ACC112 (cell line): ENCODE results near the gene LRRK1.

Source experiments
- H2AFZ ChIP-seq: fragments of 200-600 bp; sonication (generic); one replicate; pipeline ENCODE4 v1.6.0; 2017; ENCODE audit warnings: antibody characterized with exemption, low read length; ENCODE audit not compliant: unreplicated experiment
- H3K27ac ChIP-seq: fragments of 200-600 bp; sonication (generic); 2 replicates; pipeline ENCODE4 v1.5.1; 2014; ENCODE audit warnings: low read depth, mild to moderate bottlenecking, antibody characterized with exemption, low read length, moderate library complexity
- H3K27me3 ChIP-seq: fragments of 200-600 bp; sonication (generic); 2 replicates; pipeline ENCODE4 v1.6.1; 2014; ENCODE audit warnings: mild to moderate bottlenecking, antibody characterized with exemption, low read length, moderate library complexity, mixed read lengths; ENCODE audit not compliant: insufficient read depth
- H3K36me3 ChIP-seq: fragments of 200-600 bp; sonication (generic); 2 replicates; pipeline ENCODE4 v1.6.1; 2016; ENCODE audit warnings: mild to moderate bottlenecking, antibody characterized with exemption, low read length, moderate library complexity, mixed read lengths; ENCODE audit not compliant: insufficient read depth
- H3K4me1 ChIP-seq: fragments of 200-600 bp; sonication (generic); one replicate; pipeline ENCODE4 v1.6.1; 2016; ENCODE audit warnings: low read length, mixed read lengths; ENCODE audit not compliant: insufficient read depth, unreplicated experiment, control insufficient read depth
- H3K4me3 ChIP-seq: fragments of 200-600 bp; sonication (generic); 2 replicates; pipeline ENCODE4 v1.5.1; 2014; ENCODE audit warnings: mild to moderate bottlenecking, low read depth, low read length
- H3K79me2 ChIP-seq: fragments of 200-600 bp; sonication (generic); one replicate; pipeline ENCODE4 v1.6.0; 2016; ENCODE audit warnings: low read length; ENCODE audit not compliant: control insufficient read depth, unreplicated experiment, insufficient read depth

The LRRK1 gene

GRCh38 chr15:100939791-100940190 lies 20.6 kb downstream of the LRRK1 start:
- Histone ChIP-seq H3K4me3 (no peak overlapping the region), H3K79me2 (no peaks in the 10 kb centered on the region), H3K27me3 (no peaks in the 10 kb centered on the region), H3K4me1 (peaks cover 10% of the 10 kb centered on the region), H3K27ac (no peak overlapping the region), H3K36me3 (peaks cover 6% of the 10 kb centered on the region; the same call in 1 of the 2 replicates), H2AFZ (no peak overlapping the region)

GRCh38 chr15:100940767-100941379 lies 21.7 kb downstream of the LRRK1 start:
- Histone ChIP-seq H3K4me1 (peaks cover 10% of the 10 kb centered on the region), H3K36me3 (peaks cover 6% of the 10 kb centered on the region; the same call in 1 of the 2 replicates), H3K79me2 (no peaks in the 10 kb centered on the region), H2AFZ (no peak overlapping the region), H3K27ac (no peak overlapping the region), H3K27me3 (no peaks in the 10 kb centered on the region), H3K4me3 (no peak overlapping the region)

GRCh38 chr15:100941536-100941935 lies 22.4 kb downstream of the LRRK1 start:
- Histone ChIP-seq H3K27me3 (no peaks in the 10 kb centered on the region), H3K4me3 (no peak overlapping the region), H3K79me2 (no peaks in the 10 kb centered on the region), H3K4me1 (peaks cover 10% of the 10 kb centered on the region), H2AFZ (no peak overlapping the region), H3K36me3 (peaks cover 3% of the 10 kb centered on the region; the same call in 1 of the 2 replicates), H3K27ac (no peak overlapping the region)

GRCh38 chr15:100942656-100943425 lies 23.7 kb downstream of the LRRK1 start:
- peak overlapping the region; percentile 42 for H3K27ac ChIP-seq
- H3K27me3 ChIP-seq: no peaks in the 10 kb centered on the region
- peaks cover 4% of the 10 kb centered on the region; the same call in 1 of the 2 replicates for H3K36me3 ChIP-seq
- H2AFZ ChIP-seq: no peak overlapping the region
- peaks cover 10% of the 10 kb centered on the region for H3K4me1 ChIP-seq
- H3K79me2 ChIP-seq: no peaks in the 10 kb centered on the region
- H3K4me3 ChIP-seq: no peak overlapping the region

- Histone ChIP-seq H3K36me3 (peaks cover 14% of the 10 kb centered on the region), H3K27ac (no peak overlapping the region), H2AFZ (no peak overlapping the region)
Observed at GRCh38 chr15:100944244-100944895, 25.2 kb downstream of the LRRK1 start.

GRCh38 chr15:100944986-100945385 lies 25.8 kb downstream of the LRRK1 start:
- Histone ChIP-seq H3K27ac (no peak overlapping the region), H3K79me2 (no peaks in the 10 kb centered on the region), H3K36me3 (peaks cover 14% of the 10 kb centered on the region), H3K4me1 (peaks cover 10% of the 10 kb centered on the region), H3K4me3 (no peak overlapping the region), H2AFZ (no peak overlapping the region), H3K27me3 (no peaks in the 10 kb centered on the region)

More at GRCh38 chr15:100944244-100944895, 25.2 kb downstream of the LRRK1 start:
- Histone ChIP-seq H3K27me3 (no peaks in the 10 kb centered on the region), H3K79me2 (no peaks in the 10 kb centered on the region), H3K4me1 (peaks cover 10% of the 10 kb centered on the region), H3K4me3 (0 out of 2 replicates have a peak overlapping the region, but pooled peaks have one; percentile 12)

- no peak overlapping the region for H2AFZ ChIP-seq
- H3K4me1 ChIP-seq: peaks cover 4% of the 10 kb centered on the region
- H3K27ac ChIP-seq: no peak overlapping the region
- H3K27me3 ChIP-seq: no peaks in the 10 kb centered on the region
- H3K79me2 ChIP-seq: no peaks in the 10 kb centered on the region
- peaks cover 14% of the 10 kb centered on the region for H3K36me3 ChIP-seq
- H3K4me3 ChIP-seq: no peak overlapping the region
Observed at GRCh38 chr15:100947760-100948429, 28.7 kb downstream of the LRRK1 start.

GRCh38 chr15:100948430-100948762 lies 29.2 kb downstream of the LRRK1 start:
- Histone ChIP-seq H3K27ac (no peak overlapping the region), H3K79me2 (no peaks in the 10 kb centered on the region), H2AFZ (no peak overlapping the region), H3K36me3 (peaks cover 14% of the 10 kb centered on the region), H3K4me3 (no peak overlapping the region), H3K27me3 (no peaks in the 10 kb centered on the region), H3K4me1 (no peaks in the 10 kb centered on the region)

- no peaks in the 10 kb centered on the region for H3K4me1 ChIP-seq
- no peak overlapping the region for H3K4me3 ChIP-seq
- no peaks in the 10 kb centered on the region for H3K79me2 ChIP-seq
- H3K27ac ChIP-seq: no peak overlapping the region
- H3K36me3 ChIP-seq: peaks cover 14% of the 10 kb centered on the region
- no peak overlapping the region for H2AFZ ChIP-seq
- no peaks in the 10 kb centered on the region for H3K27me3 ChIP-seq
Observed at GRCh38 chr15:100949691-100950090, 30.5 kb downstream of the LRRK1 start.

GRCh38 chr15:100951965-100952364 lies 32.8 kb downstream of the LRRK1 start:
- Histone ChIP-seq H3K27ac (no peak overlapping the region), H3K36me3 (peaks cover 14% of the 10 kb centered on the region), H2AFZ (no peak overlapping the region), H3K27me3 (no peaks in the 10 kb centered on the region), H3K79me2 (peaks cover 8% of the 10 kb centered on the region), H3K4me1 (peaks cover 14% of the 10 kb centered on the region), H3K4me3 (no peak overlapping the region)
